Osteoblast (primary cell): Measurements from ENCODE around the gene CHTOP. TPM values are rescaled to one million over a fixed set of nuclear protein-coding genes. Genes with fewer than 3 reads are reported as not detected.

Source experiments
- DNase-seq: peaks from one replicate; pipeline ENCODE4 v3.0.0; 2011; ENCODE audit warnings: low spot score, mixed read lengths; ENCODE audit not compliant: insufficient read length; ENCODE audit errors: missing footprints
- H2AFZ ChIP-seq: 2 replicates; pipeline ENCODE4 v1.6.0; 2011; ENCODE audit warnings: mild to moderate bottlenecking, low read length
- H3K27ac ChIP-seq: 2 replicates; pipeline ENCODE4 v1.5.1; 2011; ENCODE audit warnings: mild to moderate bottlenecking, low read depth, low read length, moderate library complexity
- H3K27me3 ChIP-seq: 2 replicates; pipeline ENCODE4 v1.6.0; 2012; ENCODE audit warnings: mild to moderate bottlenecking, control low read depth, inconsistent platforms, low read length, moderate library complexity; ENCODE audit not compliant: insufficient read depth
- H3K36me3 ChIP-seq: 2 replicates; pipeline ENCODE4 v1.5.1; 2011; ENCODE audit warnings: mild to moderate bottlenecking, low read length, control low read depth, moderate library complexity; ENCODE audit not compliant: insufficient read depth
- H3K4me1 ChIP-seq: 2 replicates; pipeline ENCODE4 v1.5.1; 2011; ENCODE audit warnings: mild to moderate bottlenecking, low read length, control low read depth, moderate library complexity; ENCODE audit not compliant: insufficient read depth
- H3K4me2 ChIP-seq: 2 replicates; pipeline ENCODE4 v1.6.0; 2011; ENCODE audit warnings: mild to moderate bottlenecking, low read length; ENCODE audit not compliant: insufficient read depth
- H3K4me3 ChIP-seq: fragments of 200-600 bp; sonication (generic); 3 replicates; pipeline ENCODE4 v1.5.1; 2012; ENCODE audit warnings: mild to moderate bottlenecking, low read length, inconsistent platforms; ENCODE audit not compliant: insufficient read depth
- H3K79me2 ChIP-seq: 2 replicates; pipeline ENCODE4 v1.6.0; 2012; ENCODE audit warnings: mild to moderate bottlenecking, low read length, control low read depth, inconsistent platforms; ENCODE audit not compliant: insufficient read depth
- H3K9me3 ChIP-seq: 2 replicates; pipeline ENCODE4 v1.5.1; 2011; ENCODE audit warnings: low read depth, low read length, control low read depth
- H4K20me1 ChIP-seq: 2 replicates; pipeline ENCODE4 v1.6.0; 2012; ENCODE audit warnings: mild to moderate bottlenecking, low read length, control low read depth; ENCODE audit not compliant: insufficient read depth
- CTCF ChIP-seq: IDR thresholded peaks from 2 replicates; pipeline ENCODE4 v1.5.1; 2011; ENCODE audit warnings: mild to moderate bottlenecking, low read depth, low read length, moderate library complexity; ENCODE audit errors: extremely low read depth
- total RNA-seq: library from RNA; depleted of rRNA; stranded (reverse); fragments of >200 nt; gene quantifications from 2 replicates; pipeline ENCODE4 v1.2.3, GENCODE V29; 2012

CHTOP gene
- total RNA-seq, 1 donor, result 40.9 TPM

- Histone ChIP-seq H3K27me3 (no peaks in the 10 kb centered on the region), H3K79me2 (peaks cover 69% of the 10 kb centered on the region), H2AFZ (no peak overlapping the region), H3K4me3 (peak overlapping the region; percentile 34), H4K20me1 (peaks cover 24% of the 10 kb centered on the region), H3K4me1 (peaks cover 37% of the 10 kb centered on the region), H3K36me3 (peaks cover 33% of the 10 kb centered on the region), H3K9me3 (no peaks in the 10 kb centered on the region), H3K4me2 (peak overlapping the region; percentile 91), H3K27ac (peak overlapping the region; percentile 58)
- no peak for TF ChIP-seq CTCF
- DNase-seq, result peak; percentile 27
Measured at GRCh38 chr1:153608089-153608682, 25.7 kb upstream of the CHTOP start.

GRCh38 chr1:153608742-153609584, 24.9 kb upstream of the CHTOP start:
- Histone ChIP-seq H2AFZ (peak overlapping the region; percentile 15), H3K4me3 (peak overlapping the region; percentile 34), H4K20me1 (peaks cover 24% of the 10 kb centered on the region), H3K4me1 (peaks cover 40% of the 10 kb centered on the region), H3K79me2 (peaks cover 73% of the 10 kb centered on the region), H3K27ac (peak overlapping the region; percentile 58), H3K36me3 (peaks cover 33% of the 10 kb centered on the region), H3K27me3 (no peaks in the 10 kb centered on the region), H3K4me2 (peak overlapping the region; percentile 91), H3K9me3 (no peaks in the 10 kb centered on the region)
- peak; percentile 95 for DNase-seq
- TF ChIP-seq CTCF, result no peak

GRCh38 chr1:153609585-153609907, 24.3 kb upstream of the CHTOP start:
- Histone ChIP-seq H3K79me2 (peaks cover 73% of the 10 kb centered on the region), H3K4me3 (no peak overlapping the region), H3K27me3 (no peaks in the 10 kb centered on the region), H2AFZ (no peak overlapping the region), H3K4me2 (peak overlapping the region; percentile 91), H3K4me1 (peaks cover 45% of the 10 kb centered on the region), H3K27ac (peak overlapping the region; percentile 58), H3K36me3 (peaks cover 31% of the 10 kb centered on the region), H4K20me1 (peaks cover 24% of the 10 kb centered on the region), H3K9me3 (no peaks in the 10 kb centered on the region)
- TF ChIP-seq CTCF, result no peak
- DNase-seq, result no peak

GRCh38 chr1:153610334-153610733, 23.5 kb upstream of the CHTOP start:
- peak; percentile 75 for DNase-seq
- H3K4me1 ChIP-seq, result peaks cover 46% of the 10 kb centered on the region
- no peak for TF ChIP-seq CTCF
- peaks cover 24% of the 10 kb centered on the region for H4K20me1 ChIP-seq
- H3K9me3 ChIP-seq, result no peaks in the 10 kb centered on the region
- peaks cover 23% of the 10 kb centered on the region for H3K36me3 ChIP-seq
- H3K27me3 ChIP-seq, result no peaks in the 10 kb centered on the region
- peak overlapping the region; percentile 91 for H3K4me2 ChIP-seq
- H3K4me3 ChIP-seq, result peak overlapping the region; percentile 88
- H3K79me2 ChIP-seq, result peaks cover 71% of the 10 kb centered on the region
- H2AFZ ChIP-seq, result no peak overlapping the region
- H3K27ac ChIP-seq, result peak overlapping the region; percentile 58
